Measurements from ENCODE around the gene ZNF2. TPM values are rescaled to one million over a fixed set of nuclear protein-coding genes. Genes with fewer than 3 reads are reported as not detected.
A peak's percentile ranks its signal among the peaks of the same experiment; 100 is the strongest.
"Not testable (repeated sequence)": the region's sequence is repeated elsewhere in the genome, so short reads cannot be mapped to it uniquely, and the experiment has no call there.

The ZNF2 gene
- total RNA-seq, 1 donor from 2014 or later = 4.4 TPM

- no peak for DNase-seq
- Mint-ChIP-seq H3K4me1 (peaks cover 1% of the 10 kb centered on the region), H3K27me3 (no peaks in the 10 kb centered on the region), H3K9me3 (peaks cover 13% of the 10 kb centered on the region), H3K27ac (no peak overlapping the region), H3K36me3 (ENCODE audit: low read depth) (peaks cover 10% of the 10 kb centered on the region), H3K4me3 (no peak overlapping the region)
- intact Hi-C loops (cut with micrococcal nuclease) = no loop called here
Observed at GRCh38 chr2:95171902-95172301, 6.3 kb downstream of the ZNF2 start.

GRCh38 chr2:95174031-95174542 is 8.5 kb downstream of the ZNF2 start:
- H3K27ac Mint-ChIP-seq = no peak overlapping the region
- no peaks in the 10 kb centered on the region for H3K27me3 Mint-ChIP-seq
- intact Hi-C loops (cut with micrococcal nuclease) = no loop called here
- H3K36me3 Mint-ChIP-seq (ENCODE audit: low read depth) = peaks cover 23% of the 10 kb centered on the region
- no peak overlapping the region for H3K4me3 Mint-ChIP-seq
- no peaks in the 10 kb centered on the region for H3K4me1 Mint-ChIP-seq
- no peak for DNase-seq
- peaks cover 24% of the 10 kb centered on the region for H3K9me3 Mint-ChIP-seq

GRCh38 chr2:95179451-95179850 is 13.8 kb downstream of the ZNF2 start:
- intact Hi-C loops (cut with micrococcal nuclease) = no loop called here
- H3K9me3 Mint-ChIP-seq = peaks cover 38% of the 10 kb centered on the region

GRCh38 chr2:95181774-95182173 is 16.2 kb downstream of the ZNF2 start:
- no peaks in the 10 kb centered on the region for H3K4me1 Mint-ChIP-seq

More at GRCh38 chr2:95179451-95179850, 13.8 kb downstream of the ZNF2 start:
- H3K27me3 Mint-ChIP-seq = no peaks in the 10 kb centered on the region
- H3K36me3 Mint-ChIP-seq (ENCODE audit: low read depth) = peaks cover 69% of the 10 kb centered on the region
- peak overlapping the region; percentile 45 for H3K27ac Mint-ChIP-seq
- no peak for DNase-seq
- H3K4me1 Mint-ChIP-seq = no peaks in the 10 kb centered on the region
- no peak overlapping the region for H3K4me3 Mint-ChIP-seq

GRCh38 chr2:95185197-95185596 is 19.6 kb downstream of the ZNF2 start:
- H3K27me3 Mint-ChIP-seq = peaks cover 2% of the 10 kb centered on the region
- intact Hi-C loops (cut with micrococcal nuclease) = no loop called here
- no peak overlapping the region for H3K27ac Mint-ChIP-seq
- H3K9me3 Mint-ChIP-seq = peaks cover 45% of the 10 kb centered on the region
- no peak for DNase-seq
- H3K4me1 Mint-ChIP-seq = no peaks in the 10 kb centered on the region
- no peak overlapping the region for H3K4me3 Mint-ChIP-seq
- H3K36me3 Mint-ChIP-seq (ENCODE audit: low read depth) = peaks cover 39% of the 10 kb centered on the region

More at GRCh38 chr2:95181774-95182173, 16.2 kb downstream of the ZNF2 start:
- Mint-ChIP-seq H3K27ac (no peak overlapping the region), H3K27me3 (no peaks in the 10 kb centered on the region), H3K9me3 (peaks cover 42% of the 10 kb centered on the region), H3K36me3 (ENCODE audit: low read depth) (peaks cover 65% of the 10 kb centered on the region), H3K4me3 (no peak overlapping the region)
- no peak for DNase-seq
- intact Hi-C loops (cut with micrococcal nuclease) = no loop called here

- H3K4me3 Mint-ChIP-seq = no peak overlapping the region
- peaks cover 41% of the 10 kb centered on the region for H3K9me3 Mint-ChIP-seq
- intact Hi-C loops (cut with micrococcal nuclease) = no loop called here
- DNase-seq = no peak
- no peaks in the 10 kb centered on the region for H3K4me1 Mint-ChIP-seq
- peaks cover 31% of the 10 kb centered on the region for H3K36me3 Mint-ChIP-seq (ENCODE audit: low read depth)
- no peak overlapping the region for H3K27ac Mint-ChIP-seq
- peaks cover 2% of the 10 kb centered on the region for H3K27me3 Mint-ChIP-seq
Observed at GRCh38 chr2:95185973-95186372, 20.4 kb downstream of the ZNF2 start.

- peaks cover 11% of the 10 kb centered on the region for H3K9me3 Mint-ChIP-seq
Observed at GRCh38 chr2:95192956-95193355, 27.3 kb downstream of the ZNF2 start.

GRCh38 chr2:95203911-95204310 is 38.3 kb downstream of the ZNF2 start:
- intact Hi-C loops (cut with micrococcal nuclease) = no loop called here
- DNase-seq = peak; percentile 52
- no peaks in the 10 kb centered on the region for H3K27me3 Mint-ChIP-seq
- H3K4me3 Mint-ChIP-seq = no peak overlapping the region
- H3K9me3 Mint-ChIP-seq = peaks cover 16% of the 10 kb centered on the region
- H3K4me1 Mint-ChIP-seq = peaks cover 11% of the 10 kb centered on the region
- no peak overlapping the region for H3K27ac Mint-ChIP-seq
- peaks cover 10% of the 10 kb centered on the region for H3K36me3 Mint-ChIP-seq (ENCODE audit: low read depth)

More at GRCh38 chr2:95192956-95193355, 27.3 kb downstream of the ZNF2 start:
- H3K4me1 Mint-ChIP-seq; H3K27me3 Mint-ChIP-seq; intact Hi-C loops (cut with micrococcal nuclease); H3K36me3 Mint-ChIP-seq (ENCODE audit: low read depth); H3K4me3 Mint-ChIP-seq; H3K27ac Mint-ChIP-seq: not testable (repeated sequence)
- peak; percentile 83 for DNase-seq

- DNase-seq = peak; percentile 45
- H3K9me3 Mint-ChIP-seq = peaks cover 18% of the 10 kb centered on the region
- no peaks in the 10 kb centered on the region for H3K27me3 Mint-ChIP-seq
- intact Hi-C loops (cut with micrococcal nuclease) = no loop called here
- H3K4me1 Mint-ChIP-seq = peaks cover 11% of the 10 kb centered on the region
- no peak overlapping the region for H3K27ac Mint-ChIP-seq
- H3K36me3 Mint-ChIP-seq (ENCODE audit: low read depth) = peaks cover 14% of the 10 kb centered on the region
- H3K4me3 Mint-ChIP-seq = no peak overlapping the region
Observed at GRCh38 chr2:95204396-95204795, 38.8 kb downstream of the ZNF2 start.

- intact Hi-C loops (cut with micrococcal nuclease) = loop anchor here (2.0 to 5.0 kb wide), 2 partner anchors 83 to 196 kb away; partner anchors contain the start of gene FAHD2A
- H3K27me3 Mint-ChIP-seq = no peaks in the 10 kb centered on the region
- peaks cover 11% of the 10 kb centered on the region for H3K4me1 Mint-ChIP-seq
- H3K27ac Mint-ChIP-seq = peak overlapping the region; percentile 60
- DNase-seq = peak; percentile 52
- peaks cover 25% of the 10 kb centered on the region for H3K36me3 Mint-ChIP-seq (ENCODE audit: low read depth)
- H3K4me3 Mint-ChIP-seq = peak overlapping the region; percentile 92
- H3K9me3 Mint-ChIP-seq = peaks cover 24% of the 10 kb centered on the region
Observed at GRCh38 chr2:95206096-95206495, 40.5 kb downstream of the ZNF2 start.

- no peaks in the 10 kb centered on the region for H3K27me3 Mint-ChIP-seq
- H3K36me3 Mint-ChIP-seq (ENCODE audit: low read depth) = peaks cover 36% of the 10 kb centered on the region
- peak within 1 kb of the TSS; percentile 92 for H3K4me3 Mint-ChIP-seq
- peaks cover 24% of the 10 kb centered on the region for H3K9me3 Mint-ChIP-seq
- peak; percentile 94 for DNase-seq
- peaks cover 11% of the 10 kb centered on the region for H3K4me1 Mint-ChIP-seq
- intact Hi-C loops (cut with micrococcal nuclease) = loop anchor here (1.0 to 5.0 kb wide), 4 partner anchors 42 to 195 kb away; partner anchors contain the start of genes FAHD2A and ZNF2
- peak within 1 kb of the TSS; percentile 82 for H3K27ac Mint-ChIP-seq
Observed at GRCh38 chr2:95207111-95207961, 41.7 kb downstream of the ZNF2 start, which contains the start of gene ZNF892. Gene ZNF892 (plus strand): TSS chr2:95207521. CDS start chr2:95207816, 295 bp downstream.

GRCh38 chr2:95208106-95208505 is 42.5 kb downstream of the ZNF2 start:
- H3K27ac Mint-ChIP-seq = no peak overlapping the region
- H3K27me3 Mint-ChIP-seq = no peaks in the 10 kb centered on the region
- H3K4me3 Mint-ChIP-seq = peak overlapping the region; percentile 92
- intact Hi-C loops (cut with micrococcal nuclease) = loop anchor here (5.0 kb wide), 1 partner anchor 194 kb away; the partner anchor contains the start of gene FAHD2A
- H3K36me3 Mint-ChIP-seq (ENCODE audit: low read depth) = peaks cover 43% of the 10 kb centered on the region
- peaks cover 30% of the 10 kb centered on the region for H3K9me3 Mint-ChIP-seq
- H3K4me1 Mint-ChIP-seq = peaks cover 11% of the 10 kb centered on the region
- peak; percentile 30 for DNase-seq

GRCh38 chr2:95215018-95215612 is 49.5 kb downstream of the ZNF2 start:
- Mint-ChIP-seq H3K4me3 (no peak overlapping the region), H3K4me1 (no peaks in the 10 kb centered on the region), H3K27ac (no peak overlapping the region), H3K36me3 (ENCODE audit: low read depth) (peaks cover 64% of the 10 kb centered on the region), H3K9me3 (peaks cover 52% of the 10 kb centered on the region), H3K27me3 (no peaks in the 10 kb centered on the region)
- no peak for DNase-seq
- intact Hi-C loops (cut with micrococcal nuclease) = no loop called here

- H3K27me3 Mint-ChIP-seq = no peaks in the 10 kb centered on the region
- H3K27ac Mint-ChIP-seq = no peak overlapping the region
- peaks cover 38% of the 10 kb centered on the region for H3K9me3 Mint-ChIP-seq
- H3K4me1 Mint-ChIP-seq = no peaks in the 10 kb centered on the region
- intact Hi-C loops (cut with micrococcal nuclease) = no loop called here
- no peak for DNase-seq
- peaks cover 23% of the 10 kb centered on the region for H3K36me3 Mint-ChIP-seq (ENCODE audit: low read depth)
- H3K4me3 Mint-ChIP-seq = no peak overlapping the region
Observed at GRCh38 chr2:95220449-95220848, 54.8 kb downstream of the ZNF2 start.
